ENCODE results near the gene GZF1.

Gene GZF1

DNA sequence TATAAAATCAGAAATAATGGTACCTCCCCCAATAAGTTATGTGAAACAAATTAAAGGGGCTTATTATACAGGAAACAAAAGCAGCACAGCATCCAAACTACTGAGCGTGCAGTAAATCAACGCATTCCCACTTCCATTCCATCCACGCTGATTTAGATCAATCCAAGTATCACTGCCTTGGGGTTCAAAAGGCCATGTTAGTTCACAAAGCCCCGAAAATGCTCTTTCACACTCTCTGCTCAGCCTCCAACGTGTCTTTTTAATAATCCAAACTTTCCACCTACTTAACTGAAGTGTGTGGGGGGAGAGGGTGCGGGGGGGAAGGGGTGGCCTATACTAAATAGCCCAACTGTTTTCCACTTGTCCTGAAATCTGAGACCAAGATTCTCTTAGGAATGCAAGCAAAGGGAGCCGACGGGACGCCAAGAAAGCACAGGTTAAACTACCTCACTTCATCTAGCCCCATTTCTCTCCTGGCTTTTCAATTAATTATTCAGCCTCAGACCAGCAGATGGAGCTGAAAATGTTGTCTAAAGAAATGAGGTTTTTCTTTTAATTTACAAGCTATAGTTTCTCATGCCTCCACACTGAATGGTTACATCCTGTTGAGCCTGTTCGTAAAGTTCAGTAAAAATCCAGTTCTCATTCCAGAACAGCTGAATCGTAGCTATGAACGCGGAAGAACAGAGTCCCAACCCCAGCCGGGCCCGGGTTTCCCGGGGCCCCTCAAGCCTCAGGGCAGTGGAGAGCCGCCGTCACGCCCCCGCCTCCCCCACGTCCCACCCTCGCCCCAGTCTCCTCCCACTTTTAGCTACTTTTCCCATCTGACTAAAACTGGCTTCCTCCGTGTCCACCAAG, 12.4 kb upstream of the GZF1 start:
- TF ChIP-seq, protein P1, sequence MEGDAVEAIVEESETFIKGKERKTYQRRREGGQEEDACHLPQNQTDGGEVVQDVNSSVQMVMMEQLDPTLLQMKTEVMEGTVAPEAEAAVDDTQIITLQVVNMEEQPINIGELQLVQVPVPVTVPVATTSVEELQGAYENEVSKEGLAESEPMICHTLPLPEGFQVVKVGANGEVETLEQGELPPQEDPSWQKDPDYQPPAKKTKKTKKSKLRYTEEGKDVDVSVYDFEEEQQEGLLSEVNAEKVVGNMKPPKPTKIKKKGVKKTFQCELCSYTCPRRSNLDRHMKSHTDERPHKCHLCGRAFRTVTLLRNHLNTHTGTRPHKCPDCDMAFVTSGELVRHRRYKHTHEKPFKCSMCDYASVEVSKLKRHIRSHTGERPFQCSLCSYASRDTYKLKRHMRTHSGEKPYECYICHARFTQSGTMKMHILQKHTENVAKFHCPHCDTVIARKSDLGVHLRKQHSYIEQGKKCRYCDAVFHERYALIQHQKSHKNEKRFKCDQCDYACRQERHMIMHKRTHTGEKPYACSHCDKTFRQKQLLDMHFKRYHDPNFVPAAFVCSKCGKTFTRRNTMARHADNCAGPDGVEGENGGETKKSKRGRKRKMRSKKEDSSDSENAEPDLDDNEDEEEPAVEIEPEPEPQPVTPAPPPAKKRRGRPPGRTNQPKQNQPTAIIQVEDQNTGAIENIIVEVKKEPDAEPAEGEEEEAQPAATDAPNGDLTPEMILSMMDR (IDR thresholded peaks at IDR 0.05; ENCODE audit: low read depth, low read length, poor library complexity, severe bottlenecking) = peak; percentile 66
- TF ChIP-seq EZH2phosphoT487 (IDR thresholded peaks at IDR 0.05; ENCODE audit: borderline replicate concordance, low read length) = no peak
- Histone ChIP-seq H3F3A (ENCODE audit: control insufficient read depth, insufficient read depth) (no peaks in the 10 kb centered on the region), H3K36me3 (ENCODE audit: control insufficient read depth, low read length) (peaks cover 30% of the 10 kb centered on the region), H3K9me2 (replicated peaks; ENCODE audit: control insufficient read depth, low read length) (no peaks in the 10 kb centered on the region), H3K27me3 (ENCODE audit: control insufficient read depth, low read length) (no peaks in the 10 kb centered on the region), H3K79me2 (ENCODE audit: control insufficient read depth, low read length) (peaks cover 55% of the 10 kb centered on the region), H3K4me2 (ENCODE audit: low read length) (peak overlapping the region; percentile 97), H3K9me3 (ENCODE audit: control insufficient read depth, insufficient read depth, low read length) (no peaks in the 10 kb centered on the region), H3K4me1 (ENCODE audit: control insufficient read depth, low read length) (peaks cover 24% of the 10 kb centered on the region), H4K20me1 (ENCODE audit: control insufficient read depth, insufficient read depth, low read depth, low read length) (peaks cover 16% of the 10 kb centered on the region), H3K27ac (ENCODE audit: low read depth, low read length) (peak overlapping the region; percentile 93), H3K4me3 (ENCODE audit: low read length) (peak overlapping the region; percentile 92)

DNA sequence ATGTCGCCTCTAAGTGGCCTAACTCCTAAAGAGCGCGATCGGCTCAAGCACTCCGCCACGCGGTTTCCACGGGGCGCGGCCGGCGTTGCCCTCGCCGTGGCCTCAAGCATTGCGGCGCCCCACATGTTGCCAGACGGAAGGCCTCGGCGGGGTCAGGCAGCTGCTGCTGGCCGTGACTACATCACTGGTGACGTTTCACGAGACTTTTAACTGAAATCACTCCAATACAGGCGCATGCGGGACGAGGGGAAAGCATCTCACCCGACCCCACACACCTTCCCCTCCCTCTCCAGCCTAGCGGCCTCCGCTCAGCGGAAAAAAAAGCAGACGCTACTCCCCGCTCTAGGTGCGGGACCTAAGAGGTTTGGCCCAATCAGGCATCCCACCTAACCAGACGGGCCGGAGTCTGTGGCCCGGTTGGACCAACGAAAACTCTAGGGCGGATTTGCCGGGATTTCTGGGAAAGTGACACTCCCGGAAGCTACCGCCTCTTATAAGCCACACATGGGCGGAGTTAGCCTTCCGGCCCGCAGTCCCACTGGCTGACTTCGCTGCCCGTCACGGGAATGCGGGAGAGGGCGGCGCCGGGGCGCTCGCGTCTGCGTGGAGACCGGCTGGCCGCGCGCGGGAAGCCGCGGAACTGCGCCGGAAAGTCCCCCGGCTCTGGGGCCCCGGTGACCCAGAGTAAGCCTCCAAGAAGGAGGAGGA, 11.6 kb upstream of the GZF1 start, which contains the start of gene NXT1:
TSS of gene NXT1 (plus strand) at position 596 of the 708 bp plus-strand sequence. CDS start 3,251 bp downstream, outside the sequence.
- Histone ChIP-seq H4K20me1 (ENCODE audit: control insufficient read depth, insufficient read depth, low read depth, low read length) (peaks cover 16% of the 10 kb centered on the region), H3K36me3 (ENCODE audit: control insufficient read depth, low read length) (peaks cover 38% of the 10 kb centered on the region), H3K4me2 (ENCODE audit: low read length) (peak within 1 kb of the TSS; percentile 97), H3K4me1 (ENCODE audit: control insufficient read depth, low read length) (peaks cover 24% of the 10 kb centered on the region), H3K27me3 (ENCODE audit: control insufficient read depth, low read length) (no peaks in the 10 kb centered on the region), H3F3A (ENCODE audit: control insufficient read depth, insufficient read depth) (no peaks in the 10 kb centered on the region), H3K4me3 (ENCODE audit: low read length) (peak within 1 kb of the TSS; percentile 92), H3K79me2 (ENCODE audit: control insufficient read depth, low read length) (peaks cover 63% of the 10 kb centered on the region), H3K27ac (ENCODE audit: low read depth, low read length) (peak within 1 kb of the TSS; percentile 93), H3K9me3 (ENCODE audit: control insufficient read depth, insufficient read depth, low read length) (no peaks in the 10 kb centered on the region), H3K9me2 (replicated peaks; ENCODE audit: control insufficient read depth, low read length) (no peaks in the 10 kb centered on the region)
- TF ChIP-seq, protein P1 (IDR thresholded peaks at IDR 0.05; ENCODE audit: low read depth, low read length, poor library complexity, severe bottlenecking) = no peak
- no peak for TF ChIP-seq EZH2phosphoT487 (IDR thresholded peaks at IDR 0.05; ENCODE audit: borderline replicate concordance, low read length)

DNA sequence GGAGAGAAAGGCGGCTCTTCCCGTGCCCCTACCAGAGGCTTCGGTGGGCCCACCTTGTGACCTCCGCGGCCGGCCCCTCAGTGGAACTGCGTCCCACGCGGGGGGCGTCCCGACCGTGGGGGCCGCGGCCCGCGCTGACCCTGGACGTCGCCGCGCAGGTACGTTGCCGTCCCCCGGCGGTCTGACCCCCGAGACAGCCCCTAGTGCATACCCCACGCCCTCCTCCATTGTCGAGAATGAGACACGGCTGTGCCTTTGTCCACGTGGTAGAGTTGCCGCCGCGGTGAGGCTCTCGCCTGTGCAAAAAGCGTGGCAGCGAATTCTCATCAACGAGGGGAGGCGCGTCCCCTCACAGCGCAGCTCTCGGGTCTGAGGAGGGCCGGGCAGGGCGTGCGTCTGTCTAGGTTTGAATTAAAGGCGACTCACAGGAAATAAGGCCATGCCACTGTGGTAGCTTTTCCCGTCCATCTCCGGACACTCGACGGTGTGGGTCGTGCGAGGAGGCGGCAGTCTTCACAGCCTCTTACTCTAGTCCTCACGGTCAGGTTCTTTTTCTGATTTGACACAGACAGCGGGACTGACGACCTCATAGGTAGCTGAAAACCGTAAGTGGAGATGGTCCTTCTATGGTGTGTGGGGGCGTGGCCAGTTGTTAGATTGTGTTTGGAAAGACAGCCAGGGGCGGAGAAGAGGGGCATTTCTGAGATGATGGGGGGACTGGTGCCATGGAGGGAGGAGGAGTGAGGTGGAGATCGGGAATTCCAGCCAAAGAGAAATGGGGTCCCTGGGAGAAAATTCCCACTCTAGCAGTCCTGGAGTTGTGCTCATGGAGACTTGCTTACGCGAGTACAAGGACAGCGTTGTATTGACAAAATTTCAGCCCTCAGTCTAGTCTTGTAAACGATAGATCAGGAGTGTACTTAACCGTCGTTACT, 10.8 kb upstream of the GZF1 start:
- Histone ChIP-seq H3K4me2 (ENCODE audit: low read length) (peak overlapping the region; percentile 97), H3K9me2 (replicated peaks; ENCODE audit: control insufficient read depth, low read length) (no peaks in the 10 kb centered on the region), H3K9me3 (ENCODE audit: control insufficient read depth, insufficient read depth, low read length) (no peaks in the 10 kb centered on the region), H3K79me2 (ENCODE audit: control insufficient read depth, low read length) (peaks cover 71% of the 10 kb centered on the region), H3K4me1 (ENCODE audit: control insufficient read depth, low read length) (peaks cover 28% of the 10 kb centered on the region), H3K27ac (ENCODE audit: low read depth, low read length) (peak overlapping the region; percentile 93), H3K36me3 (ENCODE audit: control insufficient read depth, low read length) (peaks cover 46% of the 10 kb centered on the region), H3K4me3 (ENCODE audit: low read length) (peak overlapping the region; percentile 92), H4K20me1 (ENCODE audit: control insufficient read depth, insufficient read depth, low read depth, low read length) (peaks cover 20% of the 10 kb centered on the region), H3F3A (ENCODE audit: control insufficient read depth, insufficient read depth) (no peaks in the 10 kb centered on the region; the same call in 1 of the 2 replicates), H3K27me3 (ENCODE audit: control insufficient read depth, low read length) (no peaks in the 10 kb centered on the region)
- TF ChIP-seq EZH2phosphoT487 (IDR thresholded peaks at IDR 0.05; ENCODE audit: borderline replicate concordance, low read length) = no peak
- TF ChIP-seq, protein P1 (IDR thresholded peaks at IDR 0.05; ENCODE audit: low read depth, low read length, poor library complexity, severe bottlenecking) = no peak

Data from DOHH2 (cell line).